GM19239 (cell line): Measurements from ENCODE around the gene SUSD4.

Source experiments
- DNase-seq: peaks from one replicate; pipeline ENCODE4 v3.0.0; 2011; ENCODE audit warnings: low spot score; ENCODE audit not compliant: insufficient read length
- FAIRE-seq: peaks from 2 replicates; lab custom pipeline; 2011; peaks lifted over from hg19 to GRCh38; lab: Jason Lieb, UNC

The SUSD4 gene

GRCh38 chr1:223199094-223199647 is 164.8 kb downstream of the SUSD4 start:
- FAIRE-seq: no peak
- no peak for DNase-seq

GRCh38 chr1:223198628-223198965 is 165.4 kb downstream of the SUSD4 start:
- DNase-seq: no peak
- no peak for FAIRE-seq

GRCh38 chr1:223197923-223198627 is 165.9 kb downstream of the SUSD4 start:
- FAIRE-seq (no peak), DNase-seq (no peak)

- FAIRE-seq (no peak), DNase-seq (no peak)
These were observed 173.9 kb downstream of the SUSD4 start for GRCh38 chr1:223189903-223190724.

- FAIRE-seq: no peak
These were observed 174.5 kb downstream of the SUSD4 start for GRCh38 chr1:223189525-223189902.

GRCh38 chr1:223188618-223189356 is 175.2 kb downstream of the SUSD4 start:
- DNase-seq (no peak), FAIRE-seq (no peak)

More at GRCh38 chr1:223189525-223189902, 174.5 kb downstream of the SUSD4 start:
- DNase-seq: no peak

GRCh38 chr1:223186800-223187199 is 177.2 kb downstream of the SUSD4 start:
- no peak for FAIRE-seq

GRCh38 chr1:223183268-223183862 is 180.6 kb downstream of the SUSD4 start:
- DNase-seq (no peak), FAIRE-seq (no peak)

More at GRCh38 chr1:223186800-223187199, 177.2 kb downstream of the SUSD4 start:
- DNase-seq: no peak

GRCh38 chr1:223180731-223181321 is 183.2 kb downstream of the SUSD4 start:
- no peak for DNase-seq
- no peak for FAIRE-seq

- FAIRE-seq: no peak
- DNase-seq: no peak
These were observed 184.2 kb downstream of the SUSD4 start for GRCh38 chr1:223179786-223180185.

GRCh38 chr1:223179280-223179679 is 184.7 kb downstream of the SUSD4 start:
- DNase-seq (no peak), FAIRE-seq (no peak)

- DNase-seq (no peak), FAIRE-seq (no peak)
These were observed 186.3 kb downstream of the SUSD4 start for GRCh38 chr1:223177681-223178080.

- DNase-seq: no peak
- FAIRE-seq: no peak
These were observed 187.5 kb downstream of the SUSD4 start for GRCh38 chr1:223176437-223176836.

GRCh38 chr1:223175633-223176032 is 188.3 kb downstream of the SUSD4 start:
- FAIRE-seq (no peak), DNase-seq (no peak)

- no peak for DNase-seq
These were observed 188.9 kb downstream of the SUSD4 start for GRCh38 chr1:223175032-223175431.

More at GRCh38 chr1:223175032-223175431, 188.9 kb downstream of the SUSD4 start:
- FAIRE-seq: no peak
